Omental fat pad (tissue), 4 donors: ENCODE measurements around the gene HES5. TPM values are rescaled to one million over a fixed set of nuclear protein-coding genes. Genes with fewer than 3 reads are reported as not detected.

Source experiments
- ATAC-seq: fragments of 150-250 bp; one replicate; pipeline ENCODE4 v1.9.1; 2016; ENCODE audit warnings: mild to moderate bottlenecking, moderate library complexity; ENCODE audit not compliant: low FRiP score
- DNase-seq: peaks from one replicate; pipeline ENCODE4 v3.0.0-alpha.2; 2019; ENCODE audit warnings: low spot score
- CTCF ChIP-seq, 3 donors: fragments of 450-650 bp; IDR thresholded peaks; one replicate each; pipeline ENCODE4 v1.5.1; 2016 to 2017; ENCODE audit warnings: antibody characterized with exemption in 3 of 3, mild to moderate bottlenecking in 3 of 3, moderate library complexity in 2 of 3
- total RNA-seq, 4 donors: library from RNA; depleted of rRNA; stranded (reverse); fragments of >200 nt; gene quantifications; one replicate each; pipeline ENCODE4 v1.1.0, GENCODE V29; 2016

The HES5 gene
- total RNA-seq, 4 donors from 2014 or later = not detected

DNA sequence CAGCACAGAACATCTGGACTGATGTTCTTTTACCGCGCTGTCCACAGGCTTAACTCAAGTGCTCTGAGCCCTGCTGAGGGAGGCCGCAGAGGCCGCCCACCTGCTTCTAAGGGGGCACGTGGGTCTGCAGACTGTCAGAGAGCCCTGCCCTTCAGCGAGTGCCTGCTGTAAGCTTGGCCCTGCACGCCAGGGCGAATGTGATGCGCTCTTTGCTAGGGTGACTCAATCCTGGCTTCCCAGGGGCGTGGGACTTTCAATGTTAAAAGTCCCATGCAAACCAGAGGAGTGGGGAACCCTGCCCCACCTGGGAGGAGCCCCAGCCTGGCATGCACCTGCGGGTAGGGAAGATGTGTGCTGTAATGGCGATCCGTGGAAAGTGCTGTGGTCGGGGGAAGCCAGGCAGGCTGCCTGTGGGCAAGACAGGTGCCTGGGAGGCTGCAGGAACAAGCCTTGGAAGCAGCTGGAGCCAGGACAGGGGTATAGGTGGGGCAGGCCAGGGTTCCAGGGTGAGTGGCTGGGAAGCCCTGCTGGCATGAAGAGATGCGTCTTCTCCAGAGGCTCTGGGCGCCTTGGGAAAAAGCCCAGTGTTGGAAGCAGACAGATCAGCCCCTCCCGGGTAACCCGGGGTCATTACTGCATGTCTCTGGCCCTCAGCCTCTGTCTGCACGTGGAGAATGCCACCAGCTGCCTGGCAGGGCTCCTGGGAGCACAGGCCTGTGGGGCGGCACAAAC, 3.1 kb downstream of the HES5 start:
- DNase-seq (no peak), ATAC-seq (peak; percentile 31)
- no peak for TF ChIP-seq CTCF (IDR thresholded peaks at IDR 0.05)

- peak; percentile 98 for ATAC-seq
- TF ChIP-seq CTCF (IDR thresholded peaks at IDR 0.05) = no peak
Measured at GRCh38 chr1:2525920-2526823, 3.9 kb downstream of the HES5 start, which contains the start of gene PANK4. Gene PANK4 (minus strand): TSS chr1:2526596. CDS start chr1:2526587, 9 bp downstream.

DNA sequence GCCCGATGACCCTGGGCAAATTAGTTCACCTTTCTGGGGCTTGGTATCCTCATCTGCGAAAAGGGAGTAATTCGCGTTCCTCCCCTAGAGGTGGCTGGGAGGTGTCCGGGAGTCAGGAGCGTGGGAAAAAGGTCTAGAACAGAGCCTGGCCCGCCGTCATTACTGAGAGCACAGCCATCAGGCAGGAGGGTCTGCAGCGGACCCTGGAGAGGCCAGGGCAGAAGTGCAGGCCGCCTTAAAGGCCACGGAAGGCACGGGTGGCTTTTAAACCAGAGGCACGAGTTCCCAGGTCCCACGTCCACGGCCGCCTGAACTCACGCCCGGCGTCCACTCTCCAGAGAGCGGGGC, 4.5 kb downstream of the HES5 start:
- ATAC-seq = no peak

More at GRCh38 chr1:2525920-2526823, 3.9 kb downstream of the HES5 start, which contains the start of gene PANK4:
- DNase-seq = peak; percentile 74

GRCh38 chr1:2523891-2524609, 6.0 kb downstream of the HES5 start:
- ATAC-seq = no peak
- no peak for TF ChIP-seq CTCF (IDR thresholded peaks at IDR 0.05)

More for the DNA sequence above, 4.5 kb downstream of the HES5 start:
- DNase-seq = no peak
- TF ChIP-seq CTCF (IDR thresholded peaks at IDR 0.05) = no peak

DNA sequence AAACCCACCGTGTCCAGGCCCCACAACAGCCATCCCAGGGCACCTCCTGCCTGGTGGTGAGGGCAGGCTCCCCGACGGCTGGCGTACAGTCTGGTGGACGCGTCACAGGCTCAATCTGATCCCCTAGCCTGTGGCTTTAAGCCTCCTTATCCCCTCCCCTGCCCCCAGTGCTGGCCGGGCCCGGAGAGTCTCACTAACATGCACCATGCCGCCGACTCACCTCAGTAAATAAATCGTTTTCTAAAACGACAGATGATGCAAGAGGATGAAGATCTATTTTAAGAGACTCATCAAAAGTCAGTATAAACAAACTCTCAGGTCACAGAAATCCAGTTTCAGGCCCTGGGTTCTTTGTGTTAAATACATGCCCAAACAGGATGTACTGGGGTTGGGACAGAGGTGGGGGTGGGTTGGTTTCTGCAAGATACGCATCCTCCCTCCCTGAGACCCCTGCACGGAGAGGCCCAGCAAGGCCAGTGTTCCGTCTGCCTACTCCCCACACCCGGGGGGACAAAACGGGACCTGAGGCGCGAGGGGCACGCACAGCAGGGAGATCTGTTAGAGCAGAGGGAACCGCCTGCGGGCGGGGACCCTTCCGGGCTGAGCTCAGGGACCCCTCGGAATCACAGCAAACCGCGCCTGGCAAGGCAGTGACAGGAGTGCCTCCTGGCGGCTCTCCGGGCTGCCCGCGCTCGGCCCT, 6.7 kb downstream of the HES5 start:
- no peak for DNase-seq
- TF ChIP-seq CTCF (IDR thresholded peaks at IDR 0.05) = no peak
- no peak for ATAC-seq

More at GRCh38 chr1:2523891-2524609, 6.0 kb downstream of the HES5 start:
- no peak for DNase-seq

GRCh38 chr1:2522230-2522629, 7.8 kb downstream of the HES5 start:
- TF ChIP-seq CTCF (IDR thresholded peaks at IDR 0.05) = no peak
- ATAC-seq (no peak), DNase-seq (no peak)
